GM21367 (cell line): ENCODE measurements around the gene CAMK1D.

ENCODE experiments used
- ATAC-seq: cut with Tn5 transposase; IDR thresholded peaks from one replicate; pipeline ENCODE4 v1.9.1; 2021; ENCODE audit not compliant: unreplicated experiment

The CAMK1D gene

GRCh38 chr10:12615296-12616220 is 266.2 kb downstream of the CAMK1D start:
- no peak for ATAC-seq

- no peak for ATAC-seq
Observed at GRCh38 chr10:12617191-12618175, 268.1 kb downstream of the CAMK1D start.

- ATAC-seq = no peak
Observed at GRCh38 chr10:12622016-12622415, 272.7 kb downstream of the CAMK1D start.

DNA sequence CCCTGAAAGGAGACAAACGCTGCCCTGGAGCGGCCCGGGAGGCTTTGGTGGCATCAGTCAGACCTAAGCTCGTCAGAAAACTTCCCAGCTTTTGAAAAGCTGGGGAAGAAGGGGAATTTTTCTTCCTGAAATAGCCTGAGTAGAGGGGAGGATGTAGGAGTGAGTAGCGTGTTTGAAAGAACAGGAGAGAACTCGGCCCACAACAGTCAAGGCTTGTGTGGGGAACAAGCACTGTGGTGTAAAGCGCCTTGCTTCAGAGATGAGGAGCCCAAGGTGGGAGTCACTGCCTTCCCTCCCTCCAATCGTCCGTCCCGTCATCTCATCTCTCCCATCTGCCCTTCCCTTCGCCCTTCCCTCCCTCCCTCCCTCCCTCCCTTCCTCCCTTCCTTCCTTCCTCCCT is 273.3 kb downstream of the CAMK1D start:
- no peak for ATAC-seq

DNA sequence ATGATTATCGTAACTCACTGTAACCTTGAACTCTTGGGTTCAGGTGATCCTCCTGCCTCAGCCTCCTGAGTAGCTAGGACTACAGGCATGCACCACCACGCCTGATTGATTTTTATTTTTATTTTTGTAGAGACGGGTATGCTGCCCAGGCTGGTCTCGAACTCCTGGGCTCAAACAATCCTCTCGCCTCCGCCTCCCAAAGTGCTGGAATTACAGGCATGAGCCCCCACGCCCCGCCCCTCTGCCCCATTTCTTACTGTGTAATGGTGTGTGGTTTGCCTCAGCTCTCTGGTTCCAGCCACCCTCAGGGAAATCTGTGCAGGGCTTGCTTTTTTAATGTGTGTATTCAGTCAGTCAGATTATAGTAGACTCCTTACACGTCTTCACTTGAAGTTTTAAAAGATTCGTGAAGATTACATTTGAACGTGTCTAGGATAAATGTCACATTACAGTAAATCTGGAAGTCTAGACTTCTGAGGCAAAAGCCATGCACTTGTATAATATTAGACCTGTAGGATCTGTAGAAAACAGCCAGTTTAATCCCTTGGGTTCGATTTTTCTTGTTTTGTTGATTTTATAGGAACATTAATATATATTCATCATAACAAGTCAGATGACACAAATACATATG is 276.2 kb downstream of the CAMK1D start:
- no peak for ATAC-seq

GRCh38 chr10:12628153-12628552 is 278.8 kb downstream of the CAMK1D start:
- ATAC-seq = no peak

- ATAC-seq = no peak
Observed at GRCh38 chr10:12628964-12629766, 279.8 kb downstream of the CAMK1D start.

DNA sequence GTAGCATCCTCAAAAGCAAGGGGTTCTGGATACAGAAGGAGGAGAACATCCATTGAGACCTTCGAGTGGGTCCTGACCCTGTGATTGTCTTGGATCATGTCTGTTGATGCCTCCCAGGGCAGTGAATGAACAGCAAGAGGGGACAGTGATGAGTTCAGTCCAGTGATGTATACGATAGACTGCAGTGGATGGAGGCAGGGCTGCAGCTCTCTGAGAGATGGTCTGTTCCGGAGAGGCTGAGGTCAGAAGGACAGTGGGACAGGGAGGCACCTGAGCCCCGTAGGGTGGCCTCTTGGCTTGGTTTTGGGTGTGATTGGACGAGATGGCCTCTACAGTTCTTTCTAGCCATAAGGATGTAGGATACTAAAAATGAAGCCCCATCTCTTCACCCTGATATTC is 280.4 kb downstream of the CAMK1D start:
- ATAC-seq = no peak

DNA sequence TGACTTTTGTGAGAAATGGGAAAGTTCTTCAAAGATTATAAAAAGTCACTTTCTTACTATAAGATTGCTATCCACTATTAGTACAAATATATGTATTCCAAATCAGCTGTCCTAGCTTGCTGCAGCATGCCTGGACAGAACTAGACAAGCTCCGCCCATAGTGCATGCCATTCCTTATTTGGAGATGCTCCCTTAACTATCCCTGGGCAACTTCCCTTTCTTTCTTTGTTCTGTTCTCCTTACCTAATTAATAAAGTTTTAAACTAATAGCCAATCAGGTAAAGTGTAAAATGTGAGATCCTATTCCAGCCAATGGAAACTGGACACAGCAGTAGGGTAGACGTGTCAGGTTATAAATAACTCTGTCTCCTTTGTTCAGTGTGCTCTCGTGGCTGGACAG is 281.9 kb downstream of the CAMK1D start:
- no peak for ATAC-seq

- ATAC-seq = no peak
Observed at GRCh38 chr10:12631787-12632562, 282.6 kb downstream of the CAMK1D start.

GRCh38 chr10:12633776-12634620 is 284.7 kb downstream of the CAMK1D start:
- ATAC-seq = no peak

DNA sequence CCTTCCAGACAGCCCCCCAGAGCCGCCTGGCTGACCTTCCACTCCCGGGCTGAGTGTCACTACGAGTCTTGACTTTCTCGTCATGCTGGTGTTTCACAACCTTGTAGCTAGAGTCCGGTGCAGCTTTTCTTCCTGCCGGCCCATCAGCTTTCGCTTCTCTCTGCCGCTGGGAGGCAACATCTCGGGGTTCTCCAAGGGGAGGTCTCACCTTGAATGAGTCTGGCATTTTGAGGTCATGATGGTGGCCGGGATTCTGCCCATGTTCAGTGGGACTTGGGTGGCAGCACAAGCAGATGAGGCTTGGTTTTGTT is 285.2 kb downstream of the CAMK1D start:
- ATAC-seq = no peak

DNA sequence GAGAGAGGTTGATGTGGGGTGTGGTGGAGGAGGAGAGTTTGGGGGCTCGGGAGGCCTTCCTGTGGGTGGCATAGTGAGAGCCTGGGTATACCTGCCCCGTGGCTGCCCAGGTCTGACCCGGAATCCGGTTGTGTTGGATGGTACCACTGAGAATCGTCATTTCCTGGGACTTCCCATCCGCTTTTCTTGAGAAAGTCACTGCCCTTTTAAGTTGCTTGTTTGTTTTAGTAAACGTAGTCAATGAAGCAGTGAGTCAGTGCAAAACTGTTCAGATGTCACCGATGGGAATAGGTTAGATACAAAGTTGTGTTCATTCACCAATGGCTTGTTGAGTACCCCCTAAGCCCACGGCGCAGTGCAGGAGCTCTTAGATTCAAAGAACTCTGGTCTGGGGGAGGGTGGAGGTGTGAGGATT is 285.8 kb downstream of the CAMK1D start:
- ATAC-seq = no peak

- ATAC-seq = no peak
Observed at GRCh38 chr10:12636571-12636970, 287.2 kb downstream of the CAMK1D start.

- ATAC-seq = no peak
Observed at GRCh38 chr10:12637649-12638048, 288.3 kb downstream of the CAMK1D start.

DNA sequence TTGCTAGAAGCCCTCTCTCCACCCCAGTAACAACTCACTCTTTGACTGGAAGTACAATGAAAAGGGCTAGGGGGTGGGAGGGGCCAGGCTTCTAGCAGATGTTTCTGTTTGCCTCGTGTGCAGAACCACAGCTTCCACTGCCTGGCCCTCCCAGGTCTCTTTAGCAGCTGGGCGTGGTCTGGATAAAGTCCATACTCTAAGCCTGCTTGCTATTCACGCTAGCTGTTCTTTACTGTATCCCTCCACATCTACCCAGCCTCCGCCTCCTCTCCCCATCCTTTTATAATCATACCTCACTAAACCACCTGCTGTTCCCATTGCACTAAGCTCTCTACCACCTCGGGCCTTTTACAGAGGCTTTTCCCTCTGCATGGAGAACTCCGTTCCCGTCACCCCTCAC is 288.8 kb downstream of the CAMK1D start:
- no peak for ATAC-seq

GRCh38 chr10:12638781-12639180 is 289.4 kb downstream of the CAMK1D start:
- ATAC-seq = no peak

- no peak for ATAC-seq
Observed at GRCh38 chr10:12639996-12640944, 290.9 kb downstream of the CAMK1D start.
